HepG2 (cell line): Measurements from ENCODE around the gene SLC25A33. TPM values are rescaled to one million over a fixed set of nuclear protein-coding genes. Genes with fewer than 3 reads are reported as not detected.

Experiments
- AGO2 ChIP-seq: fragments of 200-400 bp; formaldehyde crosslinking; optimal IDR thresholded peaks from 2 replicates; pipeline ENCODE3; 2017; ENCODE audit warnings: mild to moderate bottlenecking, low read depth, low read length, moderate library complexity
- ARNT2 ChIP-seq: sonication (generic); formaldehyde crosslinking; IDR thresholded peaks from 2 replicates; pipeline ENCODE4 v1.8.0; 2022; ENCODE audit warnings: mild to moderate bottlenecking, low read depth, missing genetic modification reagents, moderate library complexity
- ATF4 ChIP-seq, 2 experiments: fragments of 450-650 bp in 1 of 2; sonication (generic) in 1 of 2; formaldehyde crosslinking; IDR thresholded peaks; 2 replicates each; pipeline versions ENCODE4 v1.5.0 to v1.8.0; 2020 to 2022; ENCODE audit warnings: mild to moderate bottlenecking in 1 of 2, missing genetic modification reagents in 1 of 2
- BATF2 ChIP-seq: sonication (generic); formaldehyde crosslinking; IDR thresholded peaks from 2 replicates; pipeline ENCODE4 v1.8.0; 2022; ENCODE audit warnings: mild to moderate bottlenecking, missing genetic modification reagents, moderate library complexity
- CTCF ChIP-seq: sonication (generic); formaldehyde crosslinking; IDR thresholded peaks from 2 replicates; pipeline ENCODE4 v1.5.0; 2020; ENCODE audit warnings: mild to moderate bottlenecking, missing genetic modification reagents, moderate library complexity
- DMAP1 ChIP-seq: IDR thresholded peaks from 2 replicates; pipeline ENCODE4 v1.6.1; 2016
- FOXA3 ChIP-seq: IDR thresholded peaks from 2 replicates; pipeline ENCODE4 v1.6.1; 2016; ENCODE audit warnings: missing genetic modification reagents, missing compliant biosample characterization
- HHEX ChIP-seq: IDR thresholded peaks from 2 replicates; pipeline ENCODE4 v1.6.1; 2016; ENCODE audit warnings: control low read depth
- HOXA3 ChIP-seq: sonication (generic); formaldehyde crosslinking; IDR thresholded peaks from 2 replicates; pipeline ENCODE4 v1.5.0; 2020; ENCODE audit warnings: missing genetic modification reagents
- JUND ChIP-seq: sonication (generic); formaldehyde crosslinking; IDR thresholded peaks from 2 replicates; pipeline ENCODE4 v1.8.0; 2022; ENCODE audit warnings: mild to moderate bottlenecking, missing genetic modification reagents
- KDM1A ChIP-seq: IDR thresholded peaks from 2 replicates; pipeline ENCODE4 v1.6.1; 2016; ENCODE audit warnings: missing compliant biosample characterization
- KDM3A ChIP-seq: IDR thresholded peaks from 2 replicates; pipeline ENCODE4 v1.6.1; 2018; ENCODE audit warnings: low read depth, missing compliant biosample characterization
- KMT2A ChIP-seq: sonication (generic); formaldehyde crosslinking; IDR thresholded peaks from 2 replicates; pipeline ENCODE4 v1.4.0; 2020; ENCODE audit warnings: missing genetic modification reagents
- MTERF4 ChIP-seq: sonication (generic); formaldehyde crosslinking; IDR thresholded peaks from 2 replicates; pipeline ENCODE4 v1.8.0; 2023; ENCODE audit warnings: mild to moderate bottlenecking, missing genetic modification reagents
- NFKBIZ ChIP-seq: IDR thresholded peaks from 2 replicates; pipeline ENCODE4 v1.6.1; 2018; ENCODE audit warnings: missing genetic modification reagents, missing compliant biosample characterization
- RARG ChIP-seq: sonication (generic); formaldehyde crosslinking; IDR thresholded peaks from 2 replicates; pipeline ENCODE4 v1.4.0; 2020; ENCODE audit warnings: low read depth, mild to moderate bottlenecking, missing genetic modification reagents
- SNAPC5 ChIP-seq: sonication (generic); formaldehyde crosslinking; IDR thresholded peaks from 2 replicates; pipeline ENCODE4 v1.8.1; 2023; ENCODE audit warnings: mild to moderate bottlenecking, missing genetic modification reagents, borderline replicate concordance
- SP2 ChIP-seq: sonication (generic); formaldehyde crosslinking; IDR thresholded peaks from 2 replicates; pipeline ENCODE4 v1.5.1; 2020; ENCODE audit warnings: mild to moderate bottlenecking, missing genetic modification reagents
- ZBTB34 ChIP-seq: sonication (generic); formaldehyde crosslinking; IDR thresholded peaks from 2 replicates; pipeline ENCODE4 v1.8.0; 2022; ENCODE audit warnings: mild to moderate bottlenecking, missing genetic modification reagents
- ZBTB7B ChIP-seq: sonication (generic); formaldehyde crosslinking; IDR thresholded peaks from 2 replicates; pipeline ENCODE4 v1.4.0; 2020; ENCODE audit warnings: missing genetic modification reagents
- ZFP82 ChIP-seq: sonication (generic); formaldehyde crosslinking; IDR thresholded peaks from 2 replicates; pipeline ENCODE4 v1.5.1; 2020; ENCODE audit warnings: mild to moderate bottlenecking, missing genetic modification reagents, borderline replicate concordance
- ZNF614 ChIP-seq: IDR thresholded peaks from 2 replicates; pipeline ENCODE4 v1.6.1; 2018; ENCODE audit warnings: missing biosample characterization, missing genetic modification reagents, inconsistent platforms, borderline replicate concordance
- ZNF746 ChIP-seq: sonication (generic); formaldehyde crosslinking; IDR thresholded peaks from 2 replicates; pipeline ENCODE4 v1.8.0; 2022; ENCODE audit warnings: mild to moderate bottlenecking, missing genetic modification reagents
- ZNF792 ChIP-seq: IDR thresholded peaks from 2 replicates; pipeline ENCODE4 v1.6.1; 2016
- ZSCAN29 ChIP-seq: sonication (generic); formaldehyde crosslinking; conservative IDR thresholded peaks from 2 replicates; pipeline ENCODE4 v1.4.0; 2020; ENCODE audit warnings: mild to moderate bottlenecking, missing genetic modification reagents
- polyA plus RNA-seq, 8 experiments: library from polyadenylated mRNA; depleted of rRNA in 3 of 8; stranded (reverse) in 7 of 8; unstranded in 1 of 8; fragments of >200 nt; fragmentation: Illumina TruSeq in 4 of 8; extraction: Trizol in 4 of 8; gene quantifications; 2 replicates each; pipeline versions ENCODE4 v1.2.1 to v1.2.3, GENCODE V29; 2011 to 2016; ENCODE audit warnings: low read depth in 4 of 8, missing spikeins in 1 of 8, mixed read lengths in 1 of 8; ENCODE audit not compliant: insufficient read depth in 1 of 8
- total RNA-seq, 5 experiments: library from RNA; depleted of rRNA; stranded (reverse); fragments of >200 nt; fragmentation: Illumina TruSeq; extraction: Trizol; gene quantifications; 2 replicates each; pipeline ENCODE4 v1.2.3, GENCODE V29; 2016; ENCODE audit warnings: low read depth in 1 of 5

SLC25A33 gene
- total and polyA plus RNA-seq, 2 of the 13 experiments (the other 11 are each of a cell fraction or from before 2014, with no cell fraction given): 15.4 to 50.3 TPM

- no peak; the same call in 1 of the 2 replicates for TF ChIP-seq ZBTB34 (CRISPR knock-in tag)
- peak; percentile 84 for TF ChIP-seq NFKBIZ
- peak; percentile 68; the same call in 1 of the 2 replicates for TF ChIP-seq KDM3A (CRISPR knock-in tag)
- TF ChIP-seq KMT2A: peak; percentile 35; the same call in 1 of the 2 replicates
- TF ChIP-seq ZNF614 (CRISPR knock-in tag): 0 out of 2 replicates have a peak, but pooled peaks have one; percentile 44
- peak; percentile 97 for TF ChIP-seq FOXA3 (CRISPR knock-in tag)
- TF ChIP-seq BATF2 (CRISPR knock-in tag): no peak
- TF ChIP-seq DMAP1 (CRISPR knock-in tag): peak; percentile 59
- TF ChIP-seq ZNF746 (CRISPR knock-in tag): peak; percentile 42; the same call in 1 of the 2 replicates
- TF ChIP-seq ZNF792: peak; percentile 69
- no peak for TF ChIP-seq CTCF (CRISPR knock-in tag)
- TF ChIP-seq AGO2: no peak
- TF ChIP-seq SP2: no peak
- TF ChIP-seq JUND: peak; percentile 61
- TF ChIP-seq KDM1A: peak; percentile 89
- peak; percentile 82 for TF ChIP-seq HOXA3 (CRISPR knock-in tag)
- TF ChIP-seq ZSCAN29: 0 out of 2 replicates have a peak, but pooled peaks have one; percentile 49
- TF ChIP-seq ZFP82: no peak
- TF ChIP-seq HHEX (CRISPR knock-in tag): peak; percentile 85
- TF ChIP-seq ZBTB7B (CRISPR knock-in tag): 0 out of 2 replicates have a peak, but pooled peaks have one; percentile 25
- TF ChIP-seq ATF4 (CRISPR knock-in tag; IDR thresholded peaks at IDR 0.05): peak in 1 of 2 experiments; percentile 94; a peak in 2 of 4 replicates
- no peak for TF ChIP-seq RARG (CRISPR knock-in tag)
- no peak for TF ChIP-seq MTERF4 (CRISPR knock-in tag)
- 0 out of 2 replicates have a peak, but pooled peaks have one; percentile 34 for TF ChIP-seq SNAPC5 (CRISPR knock-in tag)
- no peak for TF ChIP-seq ARNT2 (CRISPR knock-in tag)
Observed at GRCh38 chr1:9549955-9550546, 10.8 kb downstream of the SLC25A33 start (continued).
